ENCODE data around the gene REEP3.

GRCh38 chr10:63622097-63622496, 100.9 kb downstream of the REEP3 start:
- TF ChIP-seq CTCF (IDR thresholded peaks at IDR 0.05) = no peak
- no peak for TF ChIP-seq POLR2A (IDR thresholded peaks at IDR 0.05)

All from body of pancreas (tissue), 4 donors.